Cardiac muscle cell (in vitro differentiated cells and primary cell): Measurements from ENCODE around the gene MORN3. TPM values are rescaled to one million over a fixed set of nuclear protein-coding genes. Genes with fewer than 3 reads are reported as not detected.
A peak's percentile ranks its signal among the peaks of the same experiment; 100 is the strongest.
"Not testable (repeated sequence)": the region's sequence is repeated elsewhere in the genome, so short reads cannot be mapped to it uniquely, and the experiment has no call there.

Source experiments
- DNase-seq, 2 donors: peaks; one replicate each; pipeline versions ENCODE4 v3.0.0 to v3.0.0-alpha.2; 2010 to 2017; ENCODE audit warnings: low read depth in 1 of 2, low spot score in 1 of 2
- H3K27ac ChIP-seq: fragments of 200-600 bp; sonication (generic); 2 replicates; pipeline ENCODE4 v1.5.1; 2016
- H3K27me3 ChIP-seq: fragments of 200-600 bp; sonication (generic); 2 replicates; pipeline ENCODE4 v1.6.0; 2016; ENCODE audit warnings: control low read depth
- H3K36me3 ChIP-seq: fragments of 200-600 bp; sonication (generic); 2 replicates; pipeline ENCODE4 v1.5.1; 2016; ENCODE audit warnings: control low read depth
- H3K4me1 ChIP-seq: fragments of 200-600 bp; sonication (generic); 2 replicates; pipeline ENCODE4 v1.8.1; 2017; ENCODE audit warnings: low read depth, mild to moderate bottlenecking, mixed run types
- H3K4me3 ChIP-seq: fragments of 200-600 bp; sonication (generic); 2 replicates; pipeline ENCODE4 v1.5.1; 2016; ENCODE audit warnings: mild to moderate bottlenecking
- H3K9me3 ChIP-seq: fragments of 200-600 bp; sonication (generic); 2 replicates; pipeline ENCODE4 v1.5.1; 2017; ENCODE audit warnings: low read depth, mild to moderate bottlenecking, control low read depth
- polyA plus RNA-seq: library from polyadenylated mRNA; unstranded; fragments of >200 nt; fragmentation: Nextera tagmentation; extraction: Ambion mirVana; gene quantifications from 2 replicates; pipeline ENCODE4 v1.2.1, GENCODE V29; 2016
- total RNA-seq: library from RNA; depleted of rRNA; stranded (reverse); fragments of >200 nt; gene quantifications from 2 replicates; pipeline ENCODE4 v1.2.3, GENCODE V29; 2016
- TF ChIP-seq, protein P1 (sequence below): IDR thresholded peaks from 2 replicates; pipeline ENCODE4 v1.5.1; 2012; ENCODE audit warnings: low read depth, mild to moderate bottlenecking, low read length

MORN3 gene
- total and polyA plus RNA-seq, 2 experiments from 2014 or later = 1.1 to 2.8 TPM

GRCh38 chr12:121693155-121693687 is 23.8 kb upstream of the MORN3 start:
- peak in 1 of 2 donors; percentile 41 for DNase-seq
- H3K4me3 ChIP-seq = no peak overlapping the region
- H3K27ac ChIP-seq = peak overlapping the region; percentile 39
- no peaks in the 10 kb centered on the region for H3K27me3 ChIP-seq
- H3K36me3 ChIP-seq = no peaks in the 10 kb centered on the region
- TF ChIP-seq, protein P1, sequence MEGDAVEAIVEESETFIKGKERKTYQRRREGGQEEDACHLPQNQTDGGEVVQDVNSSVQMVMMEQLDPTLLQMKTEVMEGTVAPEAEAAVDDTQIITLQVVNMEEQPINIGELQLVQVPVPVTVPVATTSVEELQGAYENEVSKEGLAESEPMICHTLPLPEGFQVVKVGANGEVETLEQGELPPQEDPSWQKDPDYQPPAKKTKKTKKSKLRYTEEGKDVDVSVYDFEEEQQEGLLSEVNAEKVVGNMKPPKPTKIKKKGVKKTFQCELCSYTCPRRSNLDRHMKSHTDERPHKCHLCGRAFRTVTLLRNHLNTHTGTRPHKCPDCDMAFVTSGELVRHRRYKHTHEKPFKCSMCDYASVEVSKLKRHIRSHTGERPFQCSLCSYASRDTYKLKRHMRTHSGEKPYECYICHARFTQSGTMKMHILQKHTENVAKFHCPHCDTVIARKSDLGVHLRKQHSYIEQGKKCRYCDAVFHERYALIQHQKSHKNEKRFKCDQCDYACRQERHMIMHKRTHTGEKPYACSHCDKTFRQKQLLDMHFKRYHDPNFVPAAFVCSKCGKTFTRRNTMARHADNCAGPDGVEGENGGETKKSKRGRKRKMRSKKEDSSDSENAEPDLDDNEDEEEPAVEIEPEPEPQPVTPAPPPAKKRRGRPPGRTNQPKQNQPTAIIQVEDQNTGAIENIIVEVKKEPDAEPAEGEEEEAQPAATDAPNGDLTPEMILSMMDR = no peak
- H3K4me1 ChIP-seq = no peaks in the 10 kb centered on the region
- H3K9me3 ChIP-seq = no peaks in the 10 kb centered on the region

GRCh38 chr12:121692744-121693143 is 23.3 kb upstream of the MORN3 start:
- not testable (repeated sequence) for H3K4me1 ChIP-seq, H3K36me3 ChIP-seq, H3K27me3 ChIP-seq, H3K27ac ChIP-seq, H3K9me3 ChIP-seq, DNase-seq, H3K4me3 ChIP-seq

GRCh38 chr12:121689430-121689829 is 20.0 kb upstream of the MORN3 start:
- no peak overlapping the region for H3K27ac ChIP-seq
- TF ChIP-seq, protein P1 = no peak
- H3K4me1 ChIP-seq = no peaks in the 10 kb centered on the region
- no peaks in the 10 kb centered on the region for H3K27me3 ChIP-seq
- no peaks in the 10 kb centered on the region for H3K9me3 ChIP-seq
- no peaks in the 10 kb centered on the region for H3K36me3 ChIP-seq
- no peak overlapping the region for H3K4me3 ChIP-seq
- DNase-seq = no peak

DNA sequence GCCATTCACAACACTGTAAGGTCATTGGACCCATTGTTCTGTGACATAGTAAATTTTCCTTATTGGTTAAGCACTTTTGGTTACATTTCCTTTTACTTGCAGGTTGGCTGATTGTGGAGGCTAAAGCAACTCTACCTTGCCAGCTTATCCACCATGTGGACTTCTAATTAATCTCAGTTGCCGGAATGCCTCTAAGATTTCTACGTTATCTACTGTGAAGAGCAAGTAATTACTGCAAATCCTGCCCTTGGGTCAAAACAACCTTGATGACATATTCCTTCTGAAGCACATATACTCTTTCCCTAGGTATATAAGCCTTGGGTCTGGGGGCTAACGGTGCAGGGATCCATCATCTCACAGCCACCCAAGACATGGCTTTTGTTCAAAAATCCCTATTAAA is 19.5 kb upstream of the MORN3 start:
- TF ChIP-seq, protein P1 = no peak
- no peaks in the 10 kb centered on the region for H3K27me3 ChIP-seq
- H3K4me1 ChIP-seq = no peaks in the 10 kb centered on the region
- H3K36me3 ChIP-seq = no peaks in the 10 kb centered on the region
- H3K9me3 ChIP-seq = no peaks in the 10 kb centered on the region
- no peak overlapping the region for H3K4me3 ChIP-seq
- no peak overlapping the region for H3K27ac ChIP-seq
- no peak for DNase-seq

- not testable (repeated sequence) for DNase-seq, H3K27ac ChIP-seq
Observed at GRCh38 chr12:121679661-121680197, 10.3 kb upstream of the MORN3 start.

GRCh38 chr12:121678716-121679300 is 9.4 kb upstream of the MORN3 start:
- Histone ChIP-seq H3K36me3 (no peaks in the 10 kb centered on the region), H3K9me3 (no peaks in the 10 kb centered on the region), H3K27me3 (no peaks in the 10 kb centered on the region), H3K27ac (peak overlapping the region; percentile 6), H3K4me3 (no peak overlapping the region), H3K4me1 (no peaks in the 10 kb centered on the region)
- DNase-seq = peak in 1 of 2 donors; percentile 24
- TF ChIP-seq, protein P1 = no peak

More at GRCh38 chr12:121679661-121680197, 10.3 kb upstream of the MORN3 start:
- H3K4me3 ChIP-seq, H3K36me3 ChIP-seq, H3K9me3 ChIP-seq, H3K4me1 ChIP-seq, H3K27me3 ChIP-seq: not testable (repeated sequence)
